Stimulated activated CD4-positive, alpha-beta T cell treated with anti-CD3 and anti-CD28 coated beads, Interleukin-4, amount 100 ng/mL, for 48 hours (primary cell): ENCODE measurements around the gene CELF2.

ENCODE experiments used
- DNase-seq, 2 donors: peaks; one replicate each; pipeline ENCODE4 v3.0.0-alpha.2; 2020; ENCODE audit warnings: low read depth in 2 of 2

The CELF2 gene

GRCh38 chr10:11245981-11246590 is 228.4 kb downstream of the CELF2 start:
- DNase-seq = no peak

GRCh38 chr10:11246752-11247467 is 229.2 kb downstream of the CELF2 start:
- DNase-seq = no peak

GRCh38 chr10:11249152-11249807 is 231.6 kb downstream of the CELF2 start:
- no peak for DNase-seq

DNA sequence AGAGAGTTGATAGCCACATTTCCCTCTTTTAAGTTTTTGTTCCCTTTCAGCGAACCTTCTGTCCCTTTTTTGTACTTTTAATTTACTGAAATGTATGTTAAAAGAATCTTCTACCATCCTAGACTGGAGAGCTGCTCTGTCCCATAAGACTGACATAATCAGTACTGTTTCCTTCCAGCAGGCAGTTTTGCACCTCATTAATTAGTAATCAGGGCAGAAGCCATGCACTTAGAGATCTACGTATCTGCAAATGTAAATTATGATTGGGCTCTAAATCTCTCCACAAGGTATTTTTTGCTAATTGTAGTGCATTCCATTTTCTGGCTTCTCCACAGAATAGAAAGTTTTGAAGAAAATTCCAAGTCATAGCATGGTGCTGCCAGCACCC is 232.1 kb downstream of the CELF2 start:
- no peak for DNase-seq

DNA sequence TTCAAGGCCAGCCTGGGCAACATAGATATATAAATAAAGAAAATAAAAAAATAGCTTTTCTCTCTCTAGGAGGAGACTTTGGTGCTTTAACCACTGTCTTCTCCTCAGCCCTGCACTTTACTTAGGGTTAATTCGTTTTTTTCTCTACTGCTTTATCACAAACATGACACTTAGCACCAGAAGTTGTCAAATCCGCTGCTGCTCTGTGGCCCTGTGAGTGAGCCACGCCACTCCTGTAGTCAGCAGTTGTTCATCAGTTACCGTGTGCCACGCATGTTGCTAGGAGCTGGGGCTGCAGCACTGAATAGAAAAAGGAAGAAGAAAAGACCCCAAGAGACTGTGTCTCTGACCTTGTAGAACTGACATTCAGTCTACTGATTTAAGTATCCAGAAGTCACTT is 232.6 kb downstream of the CELF2 start:
- no peak for DNase-seq

DNA sequence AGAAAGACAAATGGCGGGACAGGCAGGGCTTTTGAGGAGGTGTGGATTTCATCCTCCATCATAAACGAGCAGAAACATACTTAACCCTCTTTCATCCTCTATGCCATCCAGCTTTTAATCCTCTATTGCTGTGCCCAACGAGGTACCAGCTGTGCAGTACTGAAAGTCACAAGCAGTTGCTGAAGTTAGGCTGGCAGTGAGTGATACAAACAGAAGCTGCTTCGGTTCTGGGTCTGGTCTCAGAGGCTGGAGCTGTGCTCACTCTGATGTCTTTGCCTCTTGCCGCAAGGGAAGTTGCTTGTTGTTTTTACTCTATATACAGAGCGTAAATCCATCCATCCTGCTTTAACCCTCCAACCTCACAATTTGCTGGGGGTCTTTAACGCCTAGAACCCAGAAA is 235.2 kb downstream of the CELF2 start:
- DNase-seq = no peak

- DNase-seq = no peak
Measured at GRCh38 chr10:11253385-11254002, 235.8 kb downstream of the CELF2 start.

GRCh38 chr10:11255156-11255555 is 237.5 kb downstream of the CELF2 start:
- no peak for DNase-seq

DNA sequence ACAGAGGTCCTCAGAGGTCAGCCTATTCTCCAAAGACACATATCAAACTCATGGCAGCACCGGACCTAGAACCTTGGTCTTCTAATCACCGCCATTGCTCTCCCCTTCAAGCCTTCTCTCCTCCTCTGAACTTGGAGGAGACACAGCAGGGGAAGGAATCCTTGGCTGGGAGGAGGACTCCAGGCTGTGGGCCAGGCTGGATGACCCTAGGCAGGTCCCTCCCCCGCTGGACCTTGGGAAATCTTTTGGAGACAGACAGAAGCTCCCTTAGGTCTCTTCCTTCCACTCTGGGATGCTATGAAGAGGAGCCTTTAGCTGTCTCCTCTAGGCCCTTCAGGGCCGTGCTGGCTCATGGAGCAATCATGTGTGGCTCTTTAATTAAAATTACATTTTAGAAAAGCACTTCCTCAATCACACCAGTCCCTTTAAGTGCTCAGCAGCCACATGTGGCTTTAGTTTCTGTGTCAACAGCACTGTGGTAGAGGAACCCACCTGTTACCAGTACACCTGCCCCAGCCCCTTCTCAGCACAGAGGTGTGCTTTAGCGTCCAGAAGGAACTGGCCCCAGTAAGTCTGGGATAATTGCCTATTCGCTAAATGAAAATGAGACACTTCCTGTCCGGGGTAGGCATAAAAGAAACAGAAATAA is 238.2 kb downstream of the CELF2 start:
- DNase-seq = no peak

- no peak for DNase-seq
Measured at GRCh38 chr10:11256896-11257295, 239.2 kb downstream of the CELF2 start.

GRCh38 chr10:11257440-11258090 is 239.9 kb downstream of the CELF2 start:
- DNase-seq = no peak

DNA sequence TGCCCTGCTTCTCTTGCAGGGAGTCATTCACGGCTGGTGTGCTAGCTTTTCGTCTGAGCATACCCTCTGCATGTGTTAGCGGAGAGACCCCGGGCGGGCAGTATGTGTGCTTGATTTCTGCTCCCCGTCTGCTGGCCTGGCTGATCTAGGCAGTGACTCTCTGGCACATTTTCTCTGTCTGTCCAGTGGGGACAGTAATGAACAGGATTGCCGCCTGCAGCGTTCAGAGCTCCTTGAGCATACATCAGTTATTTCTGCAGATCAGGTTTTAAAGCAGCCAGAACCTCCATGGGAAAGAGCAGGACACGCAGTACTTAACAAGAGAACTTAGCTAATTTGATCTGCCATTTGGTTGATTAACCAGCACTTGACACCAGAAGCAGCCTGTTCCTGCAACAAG is 242.5 kb downstream of the CELF2 start:
- DNase-seq = no peak

DNA sequence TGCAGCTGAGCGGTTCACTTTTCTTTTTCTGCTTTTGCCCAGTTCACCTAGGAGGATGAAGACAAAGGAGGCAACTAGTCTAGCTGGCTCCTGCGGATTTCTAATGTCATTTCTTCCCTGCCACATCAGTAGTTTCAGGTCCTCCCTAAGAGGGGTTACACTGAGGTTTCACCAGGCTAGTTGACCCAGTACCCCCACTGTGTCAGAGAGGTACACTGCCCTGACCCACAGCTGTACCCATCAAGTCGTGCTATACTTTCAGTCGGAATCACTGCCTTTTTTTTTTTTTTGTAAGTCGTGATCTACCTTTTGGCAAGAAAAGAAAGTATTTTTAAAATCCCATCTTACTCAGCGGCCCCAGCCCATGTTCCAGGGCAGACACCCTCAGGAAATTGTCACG is 243.5 kb downstream of the CELF2 start:
- DNase-seq = no peak

- DNase-seq = no peak
Measured at GRCh38 chr10:11261687-11262493, 244.2 kb downstream of the CELF2 start.

DNA sequence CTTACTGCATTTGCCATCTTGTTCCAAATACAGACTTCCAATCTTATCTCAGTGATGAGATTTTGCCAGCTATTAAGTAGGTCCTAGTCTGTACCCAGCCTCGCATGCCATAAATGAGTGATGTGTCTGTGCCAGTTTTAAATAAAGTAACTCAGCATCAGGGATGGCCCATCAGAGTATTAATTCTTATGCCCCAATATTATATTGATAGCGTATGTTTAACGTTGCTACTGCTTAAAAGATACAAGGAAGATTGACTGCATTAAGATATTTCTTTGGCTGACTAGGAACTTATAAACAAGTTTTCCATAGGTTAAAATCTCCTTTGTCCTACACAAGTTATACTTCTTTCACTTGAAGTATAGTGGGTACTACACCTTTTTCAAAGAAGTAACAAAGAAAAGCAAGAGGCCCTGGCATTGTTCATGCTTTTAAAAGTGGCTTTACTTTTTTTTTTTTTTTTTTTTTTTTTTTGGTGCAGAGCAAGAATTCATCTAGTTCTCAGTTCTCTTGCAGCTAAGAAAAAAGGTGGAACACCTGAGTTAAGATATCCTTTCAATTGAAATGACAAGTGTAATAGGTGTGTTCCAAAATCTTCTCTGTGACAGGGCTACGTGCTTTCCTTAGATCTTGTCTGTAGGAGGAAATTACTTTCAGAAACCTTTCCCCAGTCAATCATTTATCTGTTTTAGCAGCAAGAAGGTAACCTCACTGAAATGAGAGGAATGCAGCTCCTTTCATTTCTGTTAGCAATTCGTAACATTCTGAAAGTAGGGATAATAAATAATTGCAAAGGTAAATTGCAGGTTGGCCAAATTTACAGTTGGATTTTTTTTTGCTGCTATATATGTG is 245.0 kb downstream of the CELF2 start:
- DNase-seq = no peak

- no peak for DNase-seq
Measured at GRCh38 chr10:11263767-11264166, 246.1 kb downstream of the CELF2 start.

GRCh38 chr10:11264296-11265048 is 246.8 kb downstream of the CELF2 start:
- DNase-seq = no peak

DNA sequence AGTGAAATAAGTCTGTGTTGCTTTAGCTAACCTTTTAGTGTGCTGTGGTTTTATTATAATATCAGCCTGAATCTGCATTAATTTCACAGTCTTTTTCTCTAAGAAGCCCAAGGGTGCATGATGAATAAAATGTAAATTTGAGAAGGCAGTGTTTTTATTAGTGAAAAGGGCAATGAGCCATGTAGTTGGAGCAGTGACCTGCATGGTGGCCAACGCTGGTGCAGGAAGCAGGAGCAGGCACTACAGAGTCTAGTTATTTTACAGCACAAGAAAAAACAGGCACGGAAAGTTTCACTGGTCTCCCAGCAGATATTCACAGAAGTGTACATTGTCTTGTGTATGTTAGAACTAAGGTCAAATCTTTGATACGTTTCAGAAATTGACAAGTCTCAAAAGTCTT is 247.8 kb downstream of the CELF2 start:
- no peak for DNase-seq

DNA sequence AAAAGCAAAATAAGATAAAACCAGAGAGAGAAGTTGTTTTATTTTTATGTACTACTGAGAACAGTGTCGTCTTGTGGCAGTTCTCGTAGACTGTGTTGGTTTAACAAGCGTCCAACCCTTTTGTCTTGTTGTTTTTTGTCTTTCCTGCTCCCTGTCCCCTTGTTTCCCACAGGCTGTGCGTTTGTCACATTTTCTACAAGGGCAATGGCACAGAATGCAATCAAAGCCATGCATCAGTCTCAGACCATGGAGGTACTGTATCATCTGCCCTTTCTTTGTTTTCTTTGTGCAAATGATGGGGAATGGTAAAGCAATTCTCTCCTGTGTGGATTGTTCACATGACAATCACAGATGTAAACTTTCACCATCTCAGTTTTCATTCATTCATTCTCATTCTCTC is 248.8 kb downstream of the CELF2 start:
- no peak for DNase-seq
